Measurements from ENCODE around the gene DEDD. TPM values are rescaled to one million over a fixed set of nuclear protein-coding genes. Genes with fewer than 3 reads are reported as not detected.
A peak's percentile ranks its signal among the peaks of the same experiment; 100 is the strongest.

The DEDD gene
- polyA plus RNA-seq, 2 of the 4 experiments (the other 2 are of a cell fraction), result 25.3 to 38.4 TPM

DNA sequence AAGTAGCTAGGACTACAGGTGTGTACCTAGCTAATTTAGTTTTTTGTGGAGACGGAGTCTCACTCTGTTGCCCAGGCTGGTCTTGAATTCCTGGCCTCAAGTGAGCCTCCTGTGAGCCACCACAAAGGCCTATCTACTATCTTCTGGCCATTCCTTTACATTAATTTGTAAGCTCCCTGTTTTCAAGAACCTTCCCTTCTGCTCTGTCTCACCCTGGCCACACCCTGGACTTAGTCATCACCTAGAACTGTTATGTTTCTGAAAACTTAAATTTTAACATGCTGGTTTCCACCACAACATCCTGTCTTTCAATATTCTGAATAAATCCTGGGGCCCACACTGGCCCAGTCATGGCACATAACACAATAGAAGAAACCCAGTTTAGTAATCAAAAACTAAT is 49.7 kb upstream of the DEDD start:
- ATAC-seq (no peak), FAIRE-seq (no peak), DNase-seq (ENCODE audit: low read depth in 1 of 2, low spot score in 1 of 2) (peak in 1 of 2 experiments; percentile 30)
- peaks cover 17% of the 10 kb centered on the region for H3K4me1 ChIP-seq
- 87% methylated on average over 1 of the region's 1 CpG for WGBS (ENCODE audit: missing lambda C conversion rate)
- ChIA-PET POLR2A (interaction anchor here (1.3 kb wide), 2 partner anchors 16 to 20 kb away, joined by 3 to 7 read pairs; partner anchors contain the start of gene NDUFS2), CTCF (interaction anchor here (1.1 to 5.5 kb wide), 8 partner anchors 10 to 200 kb away, joined by 3 to 49 read pairs (median 6); partner anchors contain the start of gene PPOX)
- H3K4me2 ChIP-seq, result peak overlapping the region; percentile 37
- H3K27ac ChIP-seq, result 0 out of 6 replicates have a peak overlapping the region, but pooled peaks of 1 of the 2 experiments have one; percentile 4
- no peak overlapping the region for H3K4me3 ChIP-seq
- H3K9me3 ChIP-seq, result no peaks in the 10 kb centered on the region
- TF ChIP-seq CHD2 (IDR thresholded peaks at IDR 0.05; ENCODE audit: low read length, partially characterized antibody) (no peak), HEYL (CRISPR knock-in tag; IDR thresholded peaks at IDR 0.05) (no peak), BHLHE40 (IDR thresholded peaks at IDR 0.05; ENCODE audit: low read depth, low read length) (no peak), FOXS1 (CRISPR knock-in tag; IDR thresholded peaks at IDR 0.05) (no peak), NFE2L2 (conservative IDR thresholded peaks at IDR 0.05; ENCODE audit: low read length) (no peak), RARB (CRISPR knock-in tag; IDR thresholded peaks at IDR 0.05) (no peak), MAFK (IDR thresholded peaks at IDR 0.05; ENCODE audit: partially characterized antibody) (no peak), KDM5A (IDR thresholded peaks at IDR 0.05) (no peak), HOXB5 (CRISPR knock-in tag; IDR thresholded peaks at IDR 0.05) (no peak)
- TF ChIP-seq, protein P1, sequence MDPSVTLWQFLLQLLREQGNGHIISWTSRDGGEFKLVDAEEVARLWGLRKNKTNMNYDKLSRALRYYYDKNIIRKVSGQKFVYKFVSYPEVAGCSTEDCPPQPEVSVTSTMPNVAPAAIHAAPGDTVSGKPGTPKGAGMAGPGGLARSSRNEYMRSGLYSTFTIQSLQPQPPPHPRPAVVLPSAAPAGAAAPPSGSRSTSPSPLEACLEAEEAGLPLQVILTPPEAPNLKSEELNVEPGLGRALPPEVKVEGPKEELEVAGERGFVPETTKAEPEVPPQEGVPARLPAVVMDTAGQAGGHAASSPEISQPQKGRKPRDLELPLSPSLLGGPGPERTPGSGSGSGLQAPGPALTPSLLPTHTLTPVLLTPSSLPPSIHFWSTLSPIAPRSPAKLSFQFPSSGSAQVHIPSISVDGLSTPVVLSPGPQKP (IDR thresholded peaks at IDR 0.05; ENCODE audit: low read depth, low read length), result no peak
- TF ChIP-seq, protein P2, sequence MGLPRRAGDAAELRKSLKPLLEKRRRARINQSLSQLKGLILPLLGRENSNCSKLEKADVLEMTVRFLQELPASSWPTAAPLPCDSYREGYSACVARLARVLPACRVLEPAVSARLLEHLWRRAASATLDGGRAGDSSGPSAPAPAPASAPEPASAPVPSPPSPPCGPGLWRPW (IDR thresholded peaks at IDR 0.05), result no peak
- TF ChIP-seq, protein P3, sequence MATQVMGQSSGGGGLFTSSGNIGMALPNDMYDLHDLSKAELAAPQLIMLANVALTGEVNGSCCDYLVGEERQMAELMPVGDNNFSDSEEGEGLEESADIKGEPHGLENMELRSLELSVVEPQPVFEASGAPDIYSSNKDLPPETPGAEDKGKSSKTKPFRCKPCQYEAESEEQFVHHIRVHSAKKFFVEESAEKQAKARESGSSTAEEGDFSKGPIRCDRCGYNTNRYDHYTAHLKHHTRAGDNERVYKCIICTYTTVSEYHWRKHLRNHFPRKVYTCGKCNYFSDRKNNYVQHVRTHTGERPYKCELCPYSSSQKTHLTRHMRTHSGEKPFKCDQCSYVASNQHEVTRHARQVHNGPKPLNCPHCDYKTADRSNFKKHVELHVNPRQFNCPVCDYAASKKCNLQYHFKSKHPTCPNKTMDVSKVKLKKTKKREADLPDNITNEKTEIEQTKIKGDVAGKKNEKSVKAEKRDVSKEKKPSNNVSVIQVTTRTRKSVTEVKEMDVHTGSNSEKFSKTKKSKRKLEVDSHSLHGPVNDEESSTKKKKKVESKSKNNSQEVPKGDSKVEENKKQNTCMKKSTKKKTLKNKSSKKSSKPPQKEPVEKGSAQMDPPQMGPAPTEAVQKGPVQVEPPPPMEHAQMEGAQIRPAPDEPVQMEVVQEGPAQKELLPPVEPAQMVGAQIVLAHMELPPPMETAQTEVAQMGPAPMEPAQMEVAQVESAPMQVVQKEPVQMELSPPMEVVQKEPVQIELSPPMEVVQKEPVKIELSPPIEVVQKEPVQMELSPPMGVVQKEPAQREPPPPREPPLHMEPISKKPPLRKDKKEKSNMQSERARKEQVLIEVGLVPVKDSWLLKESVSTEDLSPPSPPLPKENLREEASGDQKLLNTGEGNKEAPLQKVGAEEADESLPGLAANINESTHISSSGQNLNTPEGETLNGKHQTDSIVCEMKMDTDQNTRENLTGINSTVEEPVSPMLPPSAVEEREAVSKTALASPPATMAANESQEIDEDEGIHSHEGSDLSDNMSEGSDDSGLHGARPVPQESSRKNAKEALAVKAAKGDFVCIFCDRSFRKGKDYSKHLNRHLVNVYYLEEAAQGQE (IDR thresholded peaks at IDR 0.05), result no peak

DNA sequence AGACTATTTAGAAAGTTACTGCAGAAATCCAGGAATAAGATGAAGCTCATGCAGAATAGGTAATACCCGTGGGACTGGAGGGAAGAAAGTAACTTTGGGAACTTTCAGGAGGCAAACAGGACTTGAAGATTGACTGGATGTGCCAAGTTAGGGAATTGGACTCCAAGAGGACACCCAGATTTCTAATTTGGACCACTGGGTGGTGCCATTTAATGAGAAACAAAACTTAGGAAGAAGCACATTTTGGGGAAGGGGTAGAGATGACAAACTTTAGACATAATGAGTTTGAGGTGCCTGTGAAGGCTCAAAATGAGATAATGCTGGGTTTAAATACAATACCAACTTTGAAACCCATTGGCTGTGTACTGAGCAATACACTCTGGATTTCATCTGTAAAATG is 48.2 kb upstream of the DEDD start:
- peaks cover 23% of the 10 kb centered on the region for H3K4me1 ChIP-seq
- FAIRE-seq (no peak), DNase-seq (ENCODE audit: low read depth in 1 of 2, low spot score in 1 of 2) (peak in 1 of 2 experiments; percentile 33), ATAC-seq (no peak)
- POLR2A ChIA-PET, result no interaction called here
- H3K9me3 ChIP-seq, result no peaks in the 10 kb centered on the region
- H3K4me2 ChIP-seq, result no peak overlapping the region
- TF ChIP-seq SMC3 (IDR thresholded peaks at IDR 0.05) (peak; percentile 17; the same call in 1 of the 3 replicates), RAD21 (conservative IDR thresholded peaks at IDR 0.05 in 1 of 2, IDR thresholded peaks at IDR 0.05 in 1 of 2) (peak; percentile 25 to 45; a peak in 2 of 5 replicates), HOXB5 (CRISPR knock-in tag; IDR thresholded peaks at IDR 0.05) (no peak), RCOR1 (IDR thresholded peaks at IDR 0.05; ENCODE audit: low read depth, low read length) (no peak), JUN (IDR thresholded peaks at IDR 0.05) (no peak)
- TF ChIP-seq, protein P4, sequence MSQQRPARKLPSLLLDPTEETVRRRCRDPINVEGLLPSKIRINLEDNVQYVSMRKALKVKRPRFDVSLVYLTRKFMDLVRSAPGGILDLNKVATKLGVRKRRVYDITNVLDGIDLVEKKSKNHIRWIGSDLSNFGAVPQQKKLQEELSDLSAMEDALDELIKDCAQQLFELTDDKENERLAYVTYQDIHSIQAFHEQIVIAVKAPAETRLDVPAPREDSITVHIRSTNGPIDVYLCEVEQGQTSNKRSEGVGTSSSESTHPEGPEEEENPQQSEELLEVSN (IDR thresholded peaks at IDR 0.05; ENCODE audit: borderline replicate concordance, low read depth), result no peak
- TF ChIP-seq, protein P5, sequence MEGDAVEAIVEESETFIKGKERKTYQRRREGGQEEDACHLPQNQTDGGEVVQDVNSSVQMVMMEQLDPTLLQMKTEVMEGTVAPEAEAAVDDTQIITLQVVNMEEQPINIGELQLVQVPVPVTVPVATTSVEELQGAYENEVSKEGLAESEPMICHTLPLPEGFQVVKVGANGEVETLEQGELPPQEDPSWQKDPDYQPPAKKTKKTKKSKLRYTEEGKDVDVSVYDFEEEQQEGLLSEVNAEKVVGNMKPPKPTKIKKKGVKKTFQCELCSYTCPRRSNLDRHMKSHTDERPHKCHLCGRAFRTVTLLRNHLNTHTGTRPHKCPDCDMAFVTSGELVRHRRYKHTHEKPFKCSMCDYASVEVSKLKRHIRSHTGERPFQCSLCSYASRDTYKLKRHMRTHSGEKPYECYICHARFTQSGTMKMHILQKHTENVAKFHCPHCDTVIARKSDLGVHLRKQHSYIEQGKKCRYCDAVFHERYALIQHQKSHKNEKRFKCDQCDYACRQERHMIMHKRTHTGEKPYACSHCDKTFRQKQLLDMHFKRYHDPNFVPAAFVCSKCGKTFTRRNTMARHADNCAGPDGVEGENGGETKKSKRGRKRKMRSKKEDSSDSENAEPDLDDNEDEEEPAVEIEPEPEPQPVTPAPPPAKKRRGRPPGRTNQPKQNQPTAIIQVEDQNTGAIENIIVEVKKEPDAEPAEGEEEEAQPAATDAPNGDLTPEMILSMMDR (IDR thresholded peaks at IDR 0.05), result peak; percentile 43
- CTCF ChIA-PET, result interaction anchor here (0.6 to 5.5 kb wide), 10 partner anchors 10 to 346 kb away, joined by 3 to 49 read pairs (median 4); partner anchors contain the start of genes ADAMTS4 and PPOX
- no peak overlapping the region for H3K4me3 ChIP-seq
- H3K27ac ChIP-seq, result no peak overlapping the region
- WGBS (ENCODE audit: missing lambda C conversion rate), result 17% methylated on average over 1 of the region's 1 CpG

All from A549 (cell line).